ENCODE data around the gene SLC6A13.

DNA sequence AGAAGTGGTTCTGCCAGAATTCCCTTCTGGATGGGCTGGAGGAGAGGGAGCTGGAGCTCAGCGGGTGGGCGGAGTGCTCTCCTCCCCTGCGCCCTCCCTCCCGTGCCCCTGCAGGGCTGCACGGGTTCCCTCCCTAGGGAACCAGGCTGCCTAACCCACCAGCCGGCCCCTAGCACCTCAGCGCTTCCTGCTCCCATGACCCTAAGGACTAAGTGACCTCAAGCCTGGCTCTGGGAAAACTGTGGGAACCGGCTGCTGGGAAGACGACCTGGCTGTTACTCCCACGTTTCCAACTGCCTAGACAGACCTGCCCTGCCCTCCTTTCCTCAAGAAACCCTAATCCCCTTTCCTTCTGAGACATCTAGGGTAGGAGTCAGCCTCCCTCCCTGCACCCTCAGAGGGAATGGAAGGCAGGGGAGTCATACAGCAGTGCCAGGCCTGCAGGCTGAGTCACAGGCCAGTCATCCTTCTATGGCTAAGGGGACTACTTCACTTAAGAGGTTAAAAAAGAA lies 80.2 kb downstream of the SLC6A13 start:
- TF ChIP-seq, protein P1, sequence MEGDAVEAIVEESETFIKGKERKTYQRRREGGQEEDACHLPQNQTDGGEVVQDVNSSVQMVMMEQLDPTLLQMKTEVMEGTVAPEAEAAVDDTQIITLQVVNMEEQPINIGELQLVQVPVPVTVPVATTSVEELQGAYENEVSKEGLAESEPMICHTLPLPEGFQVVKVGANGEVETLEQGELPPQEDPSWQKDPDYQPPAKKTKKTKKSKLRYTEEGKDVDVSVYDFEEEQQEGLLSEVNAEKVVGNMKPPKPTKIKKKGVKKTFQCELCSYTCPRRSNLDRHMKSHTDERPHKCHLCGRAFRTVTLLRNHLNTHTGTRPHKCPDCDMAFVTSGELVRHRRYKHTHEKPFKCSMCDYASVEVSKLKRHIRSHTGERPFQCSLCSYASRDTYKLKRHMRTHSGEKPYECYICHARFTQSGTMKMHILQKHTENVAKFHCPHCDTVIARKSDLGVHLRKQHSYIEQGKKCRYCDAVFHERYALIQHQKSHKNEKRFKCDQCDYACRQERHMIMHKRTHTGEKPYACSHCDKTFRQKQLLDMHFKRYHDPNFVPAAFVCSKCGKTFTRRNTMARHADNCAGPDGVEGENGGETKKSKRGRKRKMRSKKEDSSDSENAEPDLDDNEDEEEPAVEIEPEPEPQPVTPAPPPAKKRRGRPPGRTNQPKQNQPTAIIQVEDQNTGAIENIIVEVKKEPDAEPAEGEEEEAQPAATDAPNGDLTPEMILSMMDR (IDR thresholded peaks at IDR 0.05): no peak
- no peak for TF ChIP-seq POLR2A (IDR thresholded peaks at IDR 0.05)
